ENCODE data around the gene CPE.

DNA sequence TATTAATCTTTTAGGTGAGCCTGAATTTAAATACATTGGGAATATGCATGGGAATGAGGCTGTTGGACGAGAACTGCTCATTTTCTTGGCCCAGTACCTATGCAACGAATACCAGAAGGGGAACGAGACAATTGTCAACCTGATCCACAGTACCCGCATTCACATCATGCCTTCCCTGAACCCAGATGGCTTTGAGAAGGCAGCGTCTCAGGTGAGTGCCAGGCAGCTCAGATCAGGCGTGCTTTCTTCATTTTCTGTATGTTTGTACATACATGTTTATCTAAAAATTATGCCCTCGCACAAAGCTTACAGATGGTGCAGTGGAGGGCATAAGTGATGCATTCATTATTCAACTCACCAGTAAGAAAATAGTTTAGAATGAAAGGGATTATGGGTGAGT, 85.6 kb downstream of the CPE start:
- TF ChIP-seq, protein P1, sequence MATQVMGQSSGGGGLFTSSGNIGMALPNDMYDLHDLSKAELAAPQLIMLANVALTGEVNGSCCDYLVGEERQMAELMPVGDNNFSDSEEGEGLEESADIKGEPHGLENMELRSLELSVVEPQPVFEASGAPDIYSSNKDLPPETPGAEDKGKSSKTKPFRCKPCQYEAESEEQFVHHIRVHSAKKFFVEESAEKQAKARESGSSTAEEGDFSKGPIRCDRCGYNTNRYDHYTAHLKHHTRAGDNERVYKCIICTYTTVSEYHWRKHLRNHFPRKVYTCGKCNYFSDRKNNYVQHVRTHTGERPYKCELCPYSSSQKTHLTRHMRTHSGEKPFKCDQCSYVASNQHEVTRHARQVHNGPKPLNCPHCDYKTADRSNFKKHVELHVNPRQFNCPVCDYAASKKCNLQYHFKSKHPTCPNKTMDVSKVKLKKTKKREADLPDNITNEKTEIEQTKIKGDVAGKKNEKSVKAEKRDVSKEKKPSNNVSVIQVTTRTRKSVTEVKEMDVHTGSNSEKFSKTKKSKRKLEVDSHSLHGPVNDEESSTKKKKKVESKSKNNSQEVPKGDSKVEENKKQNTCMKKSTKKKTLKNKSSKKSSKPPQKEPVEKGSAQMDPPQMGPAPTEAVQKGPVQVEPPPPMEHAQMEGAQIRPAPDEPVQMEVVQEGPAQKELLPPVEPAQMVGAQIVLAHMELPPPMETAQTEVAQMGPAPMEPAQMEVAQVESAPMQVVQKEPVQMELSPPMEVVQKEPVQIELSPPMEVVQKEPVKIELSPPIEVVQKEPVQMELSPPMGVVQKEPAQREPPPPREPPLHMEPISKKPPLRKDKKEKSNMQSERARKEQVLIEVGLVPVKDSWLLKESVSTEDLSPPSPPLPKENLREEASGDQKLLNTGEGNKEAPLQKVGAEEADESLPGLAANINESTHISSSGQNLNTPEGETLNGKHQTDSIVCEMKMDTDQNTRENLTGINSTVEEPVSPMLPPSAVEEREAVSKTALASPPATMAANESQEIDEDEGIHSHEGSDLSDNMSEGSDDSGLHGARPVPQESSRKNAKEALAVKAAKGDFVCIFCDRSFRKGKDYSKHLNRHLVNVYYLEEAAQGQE (IDR thresholded peaks at IDR 0.05; ENCODE audit: insufficient read depth in 1 of 2, low read depth in 2 of 2, low read length in 2 of 2), result no peak
- no peak for TF ChIP-seq POLR2AphosphoS5 (IDR thresholded peaks at IDR 0.05; ENCODE audit: low read depth, low read length)

Measured in PFSK-1 (cell line).